ENCODE measurements around the gene GRB10.
"Not testable (repeated sequence)": the region's sequence is repeated elsewhere in the genome, so short reads cannot be mapped to it uniquely, and the experiment has no call there.

GRB10 gene

GRCh38 chr7:50743016-50743415, 39.7 kb downstream of the GRB10 start:
- DNase-seq (ENCODE audit: low read depth), result no peak

- DNase-seq (ENCODE audit: low read depth), result no peak
These were observed 40.3 kb downstream of the GRB10 start for GRCh38 chr7:50742401-50742800.

GRCh38 chr7:50739744-50740435, 42.8 kb downstream of the GRB10 start:
- DNase-seq (ENCODE audit: low read depth), result peak; percentile 42

- no peak for DNase-seq (ENCODE audit: low read depth)
These were observed 43.8 kb downstream of the GRB10 start for GRCh38 chr7:50738932-50739331.

GRCh38 chr7:50735836-50736235, 46.9 kb downstream of the GRB10 start:
- not testable (repeated sequence) for DNase-seq (ENCODE audit: low read depth)

- no peak for DNase-seq (ENCODE audit: low read depth)
These were observed 47.4 kb downstream of the GRB10 start for GRCh38 chr7:50735333-50735732.

GRCh38 chr7:50734246-50734645, 48.5 kb downstream of the GRB10 start:
- no peak for DNase-seq (ENCODE audit: low read depth)

- no peak for DNase-seq (ENCODE audit: low read depth)
These were observed 49.1 kb downstream of the GRB10 start for GRCh38 chr7:50733552-50733951.

- no peak for DNase-seq (ENCODE audit: low read depth)
These were observed 50.8 kb downstream of the GRB10 start for GRCh38 chr7:50731703-50732582.

- DNase-seq (ENCODE audit: low read depth), result no peak
These were observed 52.0 kb downstream of the GRB10 start for GRCh38 chr7:50730446-50731400.

- no peak for DNase-seq (ENCODE audit: low read depth)
These were observed 52.7 kb downstream of the GRB10 start for GRCh38 chr7:50729962-50730361.

- no peak for DNase-seq (ENCODE audit: low read depth)
These were observed 54.5 kb downstream of the GRB10 start for GRCh38 chr7:50728184-50728583.

GRCh38 chr7:50727711-50728110, 55.0 kb downstream of the GRB10 start:
- no peak for DNase-seq (ENCODE audit: low read depth)

- no peak for DNase-seq (ENCODE audit: low read depth)
These were observed 55.6 kb downstream of the GRB10 start for GRCh38 chr7:50727072-50727471.

- no peak for DNase-seq (ENCODE audit: low read depth)
These were observed 56.9 kb downstream of the GRB10 start for GRCh38 chr7:50725774-50726173.

- no peak for DNase-seq (ENCODE audit: low read depth)
These were observed 57.9 kb downstream of the GRB10 start for GRCh38 chr7:50724526-50725520.

GRCh38 chr7:50723888-50724287, 58.8 kb downstream of the GRB10 start:
- DNase-seq (ENCODE audit: low read depth), result no peak

GRCh38 chr7:50723173-50723572, 59.5 kb downstream of the GRB10 start:
- no peak for DNase-seq (ENCODE audit: low read depth)

- DNase-seq (ENCODE audit: low read depth), result no peak
These were observed 60.9 kb downstream of the GRB10 start for GRCh38 chr7:50721661-50722259.

GRCh38 chr7:50721160-50721559, 61.5 kb downstream of the GRB10 start:
- no peak for DNase-seq (ENCODE audit: low read depth)

GRCh38 chr7:50720295-50720694, 62.4 kb downstream of the GRB10 start:
- no peak for DNase-seq (ENCODE audit: low read depth)

Measured in T-helper 22 cell (primary cell).